ENCODE measurements around the gene COL25A1. TPM values are rescaled to one million over a fixed set of nuclear protein-coding genes. Genes with fewer than 3 reads are reported as not detected.
"Not testable (repeated sequence)": the region's sequence is repeated elsewhere in the genome, so short reads cannot be mapped to it uniquely, and the experiment has no call there.

COL25A1 gene
- total RNA-seq, 4 donors from 2014 or later = 0.14 to 1.6 (median 0.32) TPM; not detected in 1

- TF ChIP-seq POLR2A (IDR thresholded peaks at IDR 0.05) (no peak), CTCF (IDR thresholded peaks at IDR 0.05) (no peak), EP300 (IDR thresholded peaks at IDR 0.05; ENCODE audit: low read depth) (no peak), POLR2AphosphoS5 (IDR thresholded peaks at IDR 0.05) (no peak)
- in situ Hi-C loops (cut with MboI; ENCODE audit: low pct_ligation_motif_present in 1 of 4, low pct_unique_long_range_greater_than_20kb in 1 of 4, low sequenced_read_pairs in 3 of 4) = no loop called here
- no peaks in the 10 kb centered on the region for H3K9me3 ChIP-seq
- no peak overlapping the region for H3K27ac ChIP-seq
- H3K4me3 ChIP-seq = no peak overlapping the region
- no peaks in the 10 kb centered on the region for H3K27me3 ChIP-seq
- no peak for DNase-seq
- 82 to 89% methylated on average over 2 of the region's 2 CpGs for WGBS, 2 donors (ENCODE audit: low coverage in 1 of 2)
- no peaks in the 10 kb centered on the region for H3K36me3 ChIP-seq
- intact Hi-C loops (cut with DNase I; ENCODE audit: low total_unique reads) = no loop called here
- H3K4me1 ChIP-seq = no peaks in the 10 kb centered on the region
Measured at GRCh38 chr4:109003964-109004363, 298.5 kb downstream of the COL25A1 start.

- intact Hi-C loops (cut with DNase I; ENCODE audit: low total_unique reads) = no loop called here
- TF ChIP-seq POLR2A (IDR thresholded peaks at IDR 0.05) = no peak
- no peak for TF ChIP-seq CTCF (IDR thresholded peaks at IDR 0.05)
- no peak for TF ChIP-seq POLR2AphosphoS5 (IDR thresholded peaks at IDR 0.05)
- TF ChIP-seq EP300 (IDR thresholded peaks at IDR 0.05; ENCODE audit: low read depth) = no peak
- 84 to 87% methylated on average over 5 of the region's 5 CpGs for WGBS, 2 donors (ENCODE audit: low coverage in 1 of 2)
- Histone ChIP-seq H3K9me3 (no peaks in the 10 kb centered on the region), H3K27me3 (no peaks in the 10 kb centered on the region), H3K4me1 (no peaks in the 10 kb centered on the region), H3K36me3 (no peaks in the 10 kb centered on the region), H3K27ac (no peak overlapping the region), H3K4me3 (no peak overlapping the region)
- in situ Hi-C loops (cut with MboI; ENCODE audit: low pct_ligation_motif_present in 1 of 4, low pct_unique_long_range_greater_than_20kb in 1 of 4, low sequenced_read_pairs in 3 of 4) = no loop called here
- no peak for DNase-seq
Measured at GRCh38 chr4:108991551-108992328, 310.7 kb downstream of the COL25A1 start.

- Histone ChIP-seq H3K27ac (no peak overlapping the region), H3K9me3 (no peaks in the 10 kb centered on the region), H3K4me3 (no peak overlapping the region), H3K4me1 (no peaks in the 10 kb centered on the region), H3K36me3 (no peaks in the 10 kb centered on the region), H3K27me3 (no peaks in the 10 kb centered on the region)
- intact Hi-C loops (cut with DNase I; ENCODE audit: low total_unique reads) = no loop called here
- DNase-seq = no peak
- in situ Hi-C loops (cut with MboI; ENCODE audit: low pct_ligation_motif_present in 1 of 4, low pct_unique_long_range_greater_than_20kb in 1 of 4, low sequenced_read_pairs in 3 of 4) = no loop called here
- no peak for TF ChIP-seq POLR2AphosphoS5 (IDR thresholded peaks at IDR 0.05)
- TF ChIP-seq POLR2A (IDR thresholded peaks at IDR 0.05) = no peak
- TF ChIP-seq EP300 (IDR thresholded peaks at IDR 0.05; ENCODE audit: low read depth) = no peak
- no peak for TF ChIP-seq CTCF (IDR thresholded peaks at IDR 0.05)
- 79 to 82% methylated on average over 4 to 5 of the region's 5 CpGs for WGBS, 2 donors (ENCODE audit: low coverage in 1 of 2)
Measured at GRCh38 chr4:108988464-108989195, 313.8 kb downstream of the COL25A1 start.

- in situ Hi-C loops (cut with MboI; ENCODE audit: low pct_ligation_motif_present in 1 of 4, low pct_unique_long_range_greater_than_20kb in 1 of 4, low sequenced_read_pairs in 3 of 4); H3K4me3 ChIP-seq; H3K27ac ChIP-seq; H3K27me3 ChIP-seq; H3K9me3 ChIP-seq; intact Hi-C loops (cut with DNase I; ENCODE audit: low total_unique reads); DNase-seq; H3K4me1 ChIP-seq; H3K36me3 ChIP-seq: not testable (repeated sequence)
- 98% methylated on average over 23 of the region's 30 CpGs; no CpG with 5 or more reads in 1 of the 2 donors for WGBS, 2 donors (ENCODE audit: low coverage in 1 of 2)
Measured at GRCh38 chr4:108984495-108984894, 318.0 kb downstream of the COL25A1 start.
